Hypothalamus (tissue), 51 donors: Measurements from ENCODE around the gene OR2Y1.
A peak's percentile ranks its signal among the peaks of the same experiment; 100 is the strongest.
"Not testable (repeated sequence)": the region's sequence is repeated elsewhere in the genome, so short reads cannot be mapped to it uniquely, and the experiment has no call there.

ENCODE experiments used
- DNase-seq, 51 donors: peaks; one replicate each; lab custom pipeline; 2025; lab: John Stamatoyannopoulos, UW

The OR2Y1 gene

DNA sequence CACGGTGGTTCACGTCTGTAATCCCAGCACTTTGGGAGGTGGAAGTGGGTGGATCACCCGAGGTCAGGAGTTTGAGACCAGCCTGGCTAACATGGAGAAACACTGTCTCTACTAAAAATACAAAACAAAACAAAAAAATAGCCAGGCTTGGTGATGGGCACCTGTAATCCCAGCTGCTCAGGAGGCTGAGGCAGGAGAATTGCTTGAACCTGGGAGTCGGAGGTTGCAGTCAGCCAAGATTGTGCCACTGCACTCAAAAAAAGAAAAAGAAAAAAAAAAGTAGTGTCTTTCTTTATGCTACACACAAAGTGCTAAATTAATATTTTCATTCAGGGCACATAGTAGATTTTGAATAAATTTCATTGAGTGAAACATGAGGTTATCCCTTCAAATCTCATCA is 1.1 kb upstream of the OR2Y1 start:
- not testable (repeated sequence) for DNase-seq

DNA sequence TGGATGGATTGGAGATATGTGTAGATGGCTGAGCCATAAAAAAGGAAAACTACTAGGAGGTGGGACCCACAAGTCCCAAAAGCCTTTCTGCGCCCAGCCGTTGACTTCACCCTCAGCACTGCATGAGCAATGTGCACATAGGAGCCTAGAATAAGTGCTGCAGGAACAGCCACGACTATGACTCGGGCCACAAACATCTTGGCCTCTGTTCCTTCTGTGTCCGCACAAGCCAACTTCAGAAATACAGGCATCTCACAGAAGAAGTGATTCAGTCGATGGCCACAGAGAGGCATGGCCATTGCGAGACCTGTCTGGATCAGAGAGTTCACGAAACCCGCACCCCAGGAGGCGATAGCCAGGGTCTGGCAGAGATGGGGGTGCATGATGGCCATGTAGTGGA is 587 bp downstream of the OR2Y1 start:
- DNase-seq, result no peak

DNA sequence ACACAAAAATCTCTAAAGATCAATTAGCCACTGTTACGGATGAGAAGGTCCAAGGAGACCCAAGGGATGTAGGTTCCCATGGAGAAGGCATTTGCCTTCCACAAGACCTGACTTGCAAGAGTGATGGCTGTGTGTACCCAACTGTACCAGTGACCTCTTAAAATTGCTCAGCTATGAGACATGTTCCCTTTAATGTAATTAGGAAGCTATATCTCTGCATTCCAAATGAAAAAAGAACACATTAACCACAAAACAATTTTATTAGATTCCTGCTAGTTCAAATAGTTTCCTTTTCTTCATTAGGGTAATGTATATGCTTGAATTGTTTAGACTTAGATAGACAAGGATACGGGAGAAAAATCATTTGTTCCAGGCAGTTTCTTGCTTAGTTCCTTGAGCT is 3.3 kb downstream of the OR2Y1 start:
- no peak for DNase-seq

DNA sequence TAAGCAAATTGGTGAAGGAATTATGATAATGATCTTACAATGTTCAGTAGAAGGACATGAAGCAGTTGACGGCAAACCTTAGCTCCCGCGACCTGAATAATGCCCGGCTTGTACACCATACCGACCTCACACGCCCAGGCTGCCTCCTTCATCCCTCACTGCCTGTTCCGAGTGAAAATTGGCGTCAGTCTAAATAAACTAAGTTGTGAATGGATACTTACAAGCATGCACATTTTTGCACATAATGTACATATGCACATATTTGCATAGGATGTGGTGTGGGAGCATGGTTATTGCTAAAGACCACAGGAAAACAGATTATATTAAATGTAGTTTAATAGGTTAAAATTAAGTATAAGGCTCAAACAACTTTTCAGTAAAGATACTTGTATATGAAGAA is 14.9 kb downstream of the OR2Y1 start:
- no peak for DNase-seq

DNA sequence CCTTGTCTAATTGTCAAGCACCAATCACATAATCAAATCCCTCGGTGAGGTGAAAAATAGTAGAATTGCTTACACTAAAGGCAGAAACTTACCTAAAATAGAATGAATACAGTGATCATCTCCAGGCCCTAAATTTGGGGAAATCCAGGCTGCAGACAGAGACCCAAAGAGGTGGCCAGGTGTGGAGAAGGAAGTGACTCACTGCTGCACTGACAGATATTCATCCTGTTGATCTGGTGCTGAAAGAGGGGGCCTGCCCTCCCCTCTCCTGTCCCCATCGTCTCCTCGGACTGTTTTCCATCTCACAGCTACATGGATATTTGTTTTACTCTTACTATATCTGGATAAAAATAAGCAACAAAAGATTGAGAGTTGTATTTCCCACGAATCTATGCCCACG is 15.9 kb downstream of the OR2Y1 start:
- no peak for DNase-seq

DNA sequence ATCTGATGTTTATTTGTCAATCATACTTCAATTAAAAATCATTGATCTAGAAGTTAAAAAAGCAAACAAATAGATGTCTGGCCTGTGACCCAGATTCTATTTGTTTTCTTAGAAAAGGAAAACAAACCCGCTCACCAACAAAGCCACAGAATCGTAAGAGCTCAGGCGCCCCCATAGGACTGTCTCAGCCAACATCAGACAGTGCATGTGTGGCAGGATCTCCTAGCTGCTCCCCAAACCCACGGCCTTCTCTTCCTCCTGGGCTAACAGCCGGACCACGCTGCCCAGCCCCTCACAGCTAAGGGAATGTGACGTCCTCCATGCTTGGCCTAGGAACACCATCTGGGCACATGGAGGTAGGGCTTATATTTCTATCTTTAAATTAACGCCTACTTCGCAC is 19.4 kb downstream of the OR2Y1 start:
- no peak for DNase-seq

DNA sequence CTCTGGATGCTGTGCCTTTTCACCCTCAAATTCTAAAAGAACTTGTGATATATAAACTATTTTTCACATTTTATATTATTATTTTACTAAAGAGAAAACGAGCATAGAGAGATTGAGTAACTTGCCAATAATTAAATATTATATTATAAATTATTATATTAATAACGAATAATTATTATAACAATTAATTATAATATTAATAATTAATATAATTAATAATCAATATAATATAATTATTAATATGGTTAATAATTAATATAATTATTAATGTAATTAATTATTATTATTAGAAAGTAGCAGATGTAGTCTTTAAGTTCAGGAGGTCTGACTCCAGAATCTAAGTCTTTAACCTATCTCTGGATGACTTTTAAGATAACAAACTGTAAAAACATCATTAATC is 20.1 kb downstream of the OR2Y1 start:
- no peak for DNase-seq

DNA sequence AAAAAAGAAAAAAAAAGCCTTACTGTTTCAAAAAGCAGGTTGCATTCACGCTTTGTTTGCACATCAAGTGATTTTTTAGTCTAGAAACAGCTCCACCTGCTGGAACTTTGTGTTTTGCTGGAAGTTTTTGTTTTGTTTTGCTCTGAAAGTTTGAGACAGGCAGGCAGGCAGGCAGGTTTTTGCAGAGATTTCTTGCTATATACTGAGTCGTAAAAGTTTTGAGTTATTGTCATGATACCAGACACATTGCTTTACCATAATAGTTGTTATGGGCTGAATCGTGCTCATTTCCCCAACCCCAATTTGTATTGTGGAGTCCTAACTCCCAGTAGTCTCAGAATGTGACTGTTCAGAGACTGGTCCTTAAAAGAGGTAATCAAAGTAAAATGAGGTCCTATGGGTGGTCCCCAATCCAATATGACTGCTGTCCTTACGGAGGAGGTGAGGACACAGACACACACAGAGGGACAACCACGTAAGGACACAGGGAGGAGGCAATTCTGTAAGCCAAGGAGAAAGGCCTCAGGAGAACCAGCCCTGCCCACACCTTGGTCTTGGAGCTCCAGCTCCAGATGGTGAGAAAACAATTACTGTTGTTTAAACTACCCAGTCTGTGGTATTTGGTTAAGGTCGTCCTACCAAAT is 20.9 kb downstream of the OR2Y1 start:
- DNase-seq, result peak in 5 of 51 donors; percentile 0 to 5 (median 1)

DNA sequence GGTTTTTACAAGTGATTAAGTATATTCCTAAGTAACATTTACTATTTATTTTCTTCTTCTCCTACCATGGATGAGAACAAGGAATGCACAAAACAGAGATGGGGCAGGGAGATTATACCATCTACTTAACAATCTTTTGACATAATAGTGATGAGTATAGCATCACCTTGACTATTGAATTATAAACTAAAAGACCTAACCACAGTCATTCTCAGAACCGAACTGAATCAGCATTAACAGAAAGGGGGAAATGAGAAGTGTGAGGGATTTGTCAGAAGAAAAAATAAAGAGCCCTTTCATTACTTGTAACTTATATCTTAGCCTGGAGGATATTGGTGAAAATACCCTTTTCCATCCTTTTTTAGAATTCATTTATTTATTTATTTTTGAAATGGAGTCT is 21.9 kb downstream of the OR2Y1 start:
- no peak for DNase-seq

DNA sequence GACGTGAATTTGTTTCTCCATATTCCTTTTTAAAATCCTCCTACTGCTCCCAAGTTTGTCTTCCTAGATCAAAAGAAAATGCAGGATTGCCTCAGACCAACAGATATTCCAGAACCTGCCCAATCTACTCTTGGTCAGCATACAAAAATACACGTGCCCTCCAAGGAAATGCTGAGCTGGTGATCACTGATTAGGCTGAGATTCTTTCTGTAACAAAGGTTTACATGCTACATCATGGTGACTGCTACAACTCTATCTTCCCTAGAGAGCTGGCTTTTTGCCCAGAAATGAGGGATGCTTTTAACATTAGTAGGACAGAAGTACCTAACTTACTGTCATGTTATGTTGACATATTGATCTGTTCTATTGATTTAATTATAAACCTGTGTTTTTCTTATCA is 35.5 kb downstream of the OR2Y1 start:
- DNase-seq, result no peak

DNA sequence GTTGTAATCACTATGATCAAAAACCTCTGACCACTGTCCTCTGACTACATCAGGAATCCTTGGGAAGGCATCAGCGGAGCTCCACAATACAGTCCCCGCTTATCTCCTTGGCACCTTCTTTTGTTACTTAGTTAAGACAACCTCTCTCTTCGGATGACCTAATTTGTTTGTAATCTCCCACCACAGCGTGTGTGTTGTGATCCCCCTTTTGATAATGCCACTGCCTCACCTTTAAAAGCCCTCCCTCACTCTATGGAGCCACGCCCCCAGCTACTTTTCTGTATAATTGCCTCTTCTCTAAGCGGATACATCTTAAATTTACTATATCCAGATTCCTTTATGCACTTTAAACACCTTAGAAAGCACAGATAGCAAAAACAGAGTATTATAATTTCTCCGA is 35.9 kb downstream of the OR2Y1 start:
- no peak for DNase-seq

DNA sequence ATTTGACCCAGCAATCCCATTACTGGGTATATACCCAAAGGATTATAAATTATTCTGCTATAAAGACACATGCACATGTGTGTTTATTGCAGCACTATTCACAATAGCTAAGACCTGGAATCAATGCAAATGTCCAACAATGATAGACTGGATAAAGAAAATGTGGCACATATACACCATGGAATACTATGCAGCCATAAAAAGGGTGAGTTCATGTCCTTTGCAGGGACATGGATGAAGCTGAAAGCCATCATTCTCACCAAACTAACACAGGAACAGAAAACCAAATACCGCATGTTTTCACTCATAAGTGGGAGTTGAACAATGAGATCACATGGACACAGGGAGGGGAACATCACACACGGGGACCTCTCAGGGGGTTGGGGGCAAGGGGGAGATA is 36.5 kb downstream of the OR2Y1 start:
- DNase-seq, result not testable (repeated sequence)

DNA sequence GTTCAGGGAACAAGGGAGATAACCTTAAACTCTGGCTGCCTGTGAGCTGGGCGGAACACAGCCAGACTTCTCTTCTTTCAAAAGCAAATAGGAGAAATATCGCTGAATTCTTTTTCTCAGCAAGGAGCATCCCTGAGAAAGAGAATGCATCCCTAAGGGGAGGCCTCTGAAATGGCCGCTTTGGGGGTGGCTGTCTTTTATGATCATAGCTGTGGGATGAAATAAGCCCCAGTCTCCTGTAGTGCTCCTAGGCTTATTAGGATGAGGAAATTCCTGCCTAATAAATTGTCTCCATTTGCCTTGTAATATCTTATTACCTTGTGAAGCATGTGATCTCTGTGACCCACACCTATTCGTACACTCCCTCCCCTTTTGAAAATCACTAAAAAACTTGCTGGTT is 39.4 kb downstream of the OR2Y1 start:
- DNase-seq, result not testable (repeated sequence)

DNA sequence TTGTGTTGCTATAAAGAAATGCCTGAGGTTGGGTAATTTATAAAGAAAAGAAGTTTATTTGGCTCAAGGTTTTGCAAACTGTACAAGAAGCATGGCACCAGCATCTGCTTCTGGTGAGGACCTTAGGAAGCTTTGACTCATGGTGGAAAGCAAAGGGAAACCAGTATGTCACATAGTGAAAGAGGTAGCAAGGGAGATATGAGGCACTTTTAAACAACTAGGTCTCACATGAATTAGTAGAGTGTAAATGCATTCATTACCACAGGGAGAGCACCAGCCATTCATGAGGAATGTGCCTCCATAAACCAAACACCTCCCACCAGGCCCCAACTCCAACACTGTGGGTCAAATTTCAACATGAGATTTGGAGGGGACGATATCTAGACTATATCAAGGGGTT is 40.8 kb downstream of the OR2Y1 start:
- DNase-seq, result no peak

DNA sequence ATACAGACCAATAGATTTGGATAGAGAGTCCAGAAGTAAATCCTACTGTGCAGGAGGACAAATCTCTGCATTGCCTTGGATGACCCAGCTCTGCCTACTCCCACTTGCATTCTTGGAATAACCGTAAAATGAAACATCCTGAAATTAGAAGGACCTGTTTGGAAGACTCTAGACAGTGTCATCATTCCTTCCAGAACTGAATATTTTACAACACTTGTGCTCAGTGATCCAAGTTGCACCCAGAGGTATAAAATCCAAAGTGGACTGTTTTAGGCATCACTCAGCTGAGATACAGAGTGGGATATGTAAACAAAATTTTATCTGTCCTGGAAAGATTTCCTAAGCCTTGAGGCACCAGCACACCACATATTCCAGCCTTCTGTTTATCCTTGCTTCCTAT is 43.7 kb downstream of the OR2Y1 start:
- no peak for DNase-seq

DNA sequence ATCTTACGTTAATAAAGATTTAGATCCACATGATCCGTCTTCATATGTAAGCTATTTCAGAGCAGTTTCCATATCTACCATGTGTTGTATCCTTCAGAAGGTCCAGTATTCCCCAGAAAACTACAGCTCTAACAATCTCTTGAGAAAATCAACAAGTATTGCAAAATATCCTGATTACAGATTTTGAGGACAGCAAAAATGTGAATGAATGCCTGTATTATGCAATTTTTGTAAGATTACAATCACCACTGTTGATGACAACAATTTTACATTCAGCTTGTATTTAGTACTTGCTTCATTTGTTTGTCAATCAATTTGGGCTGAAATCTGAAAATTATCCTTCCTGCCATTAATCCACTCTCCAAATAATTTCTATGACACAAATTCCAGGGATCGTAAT is 47.4 kb downstream of the OR2Y1 start:
- DNase-seq, result no peak

DNA sequence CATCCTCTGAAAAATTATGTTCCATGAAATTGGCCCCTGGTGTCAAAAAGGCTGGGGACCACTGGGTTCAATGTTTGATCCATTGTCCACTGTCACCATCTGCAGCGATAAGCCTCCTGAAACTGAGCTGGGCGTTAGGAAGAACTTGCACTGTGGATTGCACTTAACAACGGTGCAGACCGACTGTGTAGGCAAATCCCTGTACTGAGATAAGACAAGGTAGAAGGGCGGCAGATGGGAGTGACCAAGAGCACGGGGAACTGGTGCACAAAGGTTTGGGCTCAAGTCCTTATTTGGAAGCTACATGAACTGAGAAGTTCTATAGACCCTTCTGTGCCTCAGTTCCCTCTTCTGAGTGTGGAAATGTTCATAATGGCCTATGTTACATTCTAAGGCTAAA is 48.8 kb downstream of the OR2Y1 start:
- DNase-seq, result no peak

DNA sequence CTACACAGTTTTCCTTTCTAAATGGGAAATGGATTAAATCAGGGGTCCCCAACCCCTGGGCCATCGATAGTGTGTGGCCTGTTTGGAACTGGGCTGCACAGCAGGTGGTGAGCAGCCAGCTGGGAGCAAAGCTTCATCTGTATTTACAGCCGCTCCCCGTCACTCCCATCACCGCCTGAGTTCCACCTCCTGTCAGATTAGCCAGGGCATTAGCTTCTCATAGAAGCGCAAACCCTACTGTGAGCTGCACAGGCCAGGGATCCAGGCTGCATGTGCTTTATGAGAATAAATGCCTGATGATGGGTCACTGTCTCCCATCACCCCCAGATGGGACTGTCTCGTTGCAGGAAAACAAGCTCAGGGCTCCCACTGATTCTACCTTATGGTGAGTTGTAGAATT is 49.3 kb downstream of the OR2Y1 start:
- DNase-seq, result no peak

DNA sequence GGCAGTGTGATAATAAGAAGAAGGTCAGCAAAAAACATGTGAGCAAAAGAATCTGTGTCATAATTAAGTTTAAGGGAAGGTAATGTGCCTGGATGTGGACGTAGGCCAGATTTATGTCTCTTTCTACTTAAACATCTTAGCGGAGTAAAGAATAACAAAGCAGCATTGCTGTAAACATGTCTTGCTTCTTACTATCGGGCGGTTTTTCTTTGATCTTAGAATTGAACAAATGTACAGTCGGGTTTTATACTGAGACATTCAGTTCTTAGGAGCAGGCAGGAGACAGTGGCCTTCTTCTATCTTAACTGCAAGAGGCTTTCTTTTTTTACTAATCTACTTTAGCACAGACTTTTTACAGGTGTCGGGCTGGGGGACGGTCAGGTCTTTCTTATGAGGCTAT is 50.1 kb downstream of the OR2Y1 start:
- DNase-seq, result no peak
